Ramos (cell line): ENCODE results near the gene INPP5A.

Experiments used
- in situ Hi-C: fragments of 300-500 bp; cut with MboI; formaldehyde crosslinking; loops from one replicate; pipeline ENCODE4 v1.14.3; 2022; ENCODE audit warnings: low sequenced_read_pairs; ENCODE audit not compliant: unreplicated experiment

Gene INPP5A

DNA sequence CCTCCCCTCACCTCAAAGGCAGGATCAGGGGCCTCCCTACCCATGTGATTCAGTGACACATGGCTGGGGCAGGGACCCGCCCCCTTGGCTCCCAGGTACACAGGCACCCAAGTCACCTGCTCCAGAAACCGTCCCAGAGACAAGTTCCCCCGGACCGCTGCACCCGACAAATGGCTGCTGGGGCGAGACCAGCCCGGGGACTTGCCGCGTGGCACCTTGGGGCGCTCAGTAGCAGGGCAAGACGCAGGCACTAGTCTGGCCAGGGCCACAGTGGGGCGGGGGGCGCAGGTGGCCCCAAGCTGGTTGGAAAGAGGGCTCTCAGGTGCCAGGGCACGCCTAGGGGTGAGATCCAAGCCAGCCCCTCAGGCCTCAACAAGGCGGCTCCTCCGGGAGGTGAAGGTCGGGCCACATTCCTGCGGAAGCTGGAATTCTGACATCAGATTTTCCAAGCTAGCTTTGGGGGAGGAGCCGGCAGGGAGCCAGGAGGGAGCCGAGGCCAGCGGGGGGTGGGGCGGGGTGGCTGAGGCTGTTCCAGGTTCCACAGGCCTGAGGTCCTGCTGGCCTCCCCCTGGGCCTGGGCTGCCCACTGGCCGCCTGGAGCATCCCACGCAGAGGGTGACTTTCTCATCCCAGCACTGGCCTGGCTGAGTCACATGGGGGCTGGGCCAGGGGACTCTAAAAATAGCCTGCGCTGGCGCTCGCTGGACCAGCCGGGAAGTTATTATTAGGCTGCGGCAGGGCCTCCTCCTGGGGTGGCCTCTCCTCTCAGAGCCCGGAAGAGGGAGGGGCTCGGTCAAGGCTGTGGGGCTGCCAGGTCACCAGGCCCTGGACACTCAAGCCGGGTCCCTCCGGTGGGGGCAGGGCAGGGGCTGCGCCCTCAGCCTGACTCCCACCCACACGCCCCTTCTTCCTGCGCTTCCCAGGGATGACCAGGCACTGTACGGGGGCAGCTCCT, 20.5 kb upstream of the INPP5A start:
- in situ Hi-C loops: no loop called here

DNA sequence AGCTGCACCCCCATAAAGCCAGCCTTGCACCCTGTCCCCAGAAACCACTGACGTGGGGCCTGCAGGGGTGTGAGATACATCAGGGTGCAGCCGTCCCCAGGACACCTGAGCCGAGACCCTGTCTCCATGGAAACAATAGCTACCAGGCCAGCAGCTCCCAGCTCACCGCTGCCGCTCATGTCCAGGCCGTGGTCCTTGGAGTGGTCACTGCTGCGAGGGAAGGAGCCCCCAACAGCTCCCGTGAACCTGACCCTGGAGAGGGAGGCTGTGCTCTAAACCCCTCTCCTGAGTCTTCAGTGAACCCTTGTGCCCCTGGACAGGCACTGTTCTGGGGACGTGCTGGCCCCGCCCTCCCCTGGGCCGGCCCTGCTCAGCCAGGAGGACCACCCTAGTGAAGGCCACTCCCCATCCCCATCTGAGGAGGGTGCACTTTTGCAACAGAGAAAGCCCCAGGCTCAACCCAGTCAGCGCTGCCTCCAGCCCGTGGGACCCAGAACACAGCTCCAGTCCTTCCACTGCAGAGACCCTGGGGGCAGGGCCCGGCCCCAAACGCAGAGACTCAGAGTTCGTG, 19.6 kb upstream of the INPP5A start:
- in situ Hi-C loops: no loop called here

- in situ Hi-C loops: no loop called here
These were observed 18.8 kb upstream of the INPP5A start for GRCh38 chr10:132518572-132519381.

DNA sequence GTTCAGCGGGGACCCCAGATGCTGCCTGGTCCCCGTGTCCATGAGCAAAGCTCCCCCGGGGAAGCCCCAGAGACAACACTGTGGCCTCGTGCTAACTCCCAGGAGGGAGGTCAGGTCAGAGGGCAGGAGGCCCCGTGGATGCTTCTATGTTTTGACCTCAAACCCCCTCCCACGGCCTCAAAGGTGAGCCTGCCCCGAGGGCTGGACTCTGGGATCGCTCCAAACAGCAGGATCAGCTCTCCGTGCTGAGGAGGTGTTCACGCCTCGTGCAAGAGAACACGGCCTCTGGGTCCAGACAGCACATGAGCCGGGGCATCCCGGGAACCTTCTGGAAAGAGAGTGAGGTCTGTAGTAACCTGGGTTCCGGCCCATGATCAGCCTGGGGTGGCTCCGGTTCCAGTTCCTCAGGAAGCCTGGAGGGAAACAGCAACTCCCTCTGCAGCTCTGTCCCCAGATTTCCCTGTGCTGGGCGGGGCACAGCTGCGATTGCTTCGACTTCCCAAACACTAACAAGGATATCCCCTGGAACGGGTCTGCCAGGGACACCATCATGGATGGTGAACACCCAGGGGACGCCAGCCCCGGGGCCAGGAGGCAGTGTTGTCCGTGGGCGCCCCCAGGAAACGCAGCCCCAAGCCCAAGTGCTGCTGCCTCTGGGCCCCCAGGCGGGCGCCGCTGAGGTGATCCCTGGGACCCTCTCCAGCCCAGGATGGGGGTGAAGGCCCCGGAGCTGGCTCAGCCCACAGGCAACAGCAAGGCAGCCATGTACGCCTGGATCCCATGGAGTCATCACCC, 18.0 kb upstream of the INPP5A start:
- in situ Hi-C loops: no loop called here

- in situ Hi-C loops: no loop called here
These were observed 17.3 kb upstream of the INPP5A start for GRCh38 chr10:132520177-132520811.

- in situ Hi-C loops: no loop called here
These were observed 16.5 kb upstream of the INPP5A start for GRCh38 chr10:132521041-132521465.

DNA sequence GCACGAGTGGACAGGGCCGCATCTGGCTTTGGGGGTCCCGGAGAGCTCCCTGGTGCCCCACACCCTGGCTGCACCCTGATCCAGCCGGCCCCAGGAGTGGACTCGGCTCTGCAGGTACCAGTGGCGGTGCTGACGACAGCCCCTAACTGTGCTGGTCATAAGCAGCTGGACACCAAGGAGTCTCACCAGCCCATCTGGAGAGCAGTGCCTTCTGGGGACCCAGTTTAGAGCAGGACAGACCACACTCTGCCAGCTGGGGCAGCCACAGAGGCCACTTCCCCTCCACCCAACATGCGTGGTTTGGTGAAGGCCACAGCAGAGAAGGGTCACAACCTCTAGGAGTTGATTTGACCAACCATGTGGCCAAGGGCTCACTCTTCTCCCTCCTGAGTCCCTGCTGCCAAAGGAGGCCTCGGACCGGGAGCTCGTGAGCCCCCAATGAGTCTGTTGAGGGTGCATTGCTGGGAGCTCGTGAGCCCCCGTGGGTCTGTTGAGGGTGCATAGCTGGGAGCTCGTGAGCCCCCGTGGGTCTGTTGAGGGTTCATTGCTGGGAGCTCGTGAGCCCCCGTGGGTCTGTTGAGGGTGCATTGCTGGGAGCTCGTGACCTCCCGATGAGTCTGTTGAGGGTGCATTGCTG, 16.0 kb upstream of the INPP5A start:
- in situ Hi-C loops: no loop called here

- in situ Hi-C loops: no loop called here
These were observed 14.8 kb upstream of the INPP5A start for GRCh38 chr10:132522521-132523411.

DNA sequence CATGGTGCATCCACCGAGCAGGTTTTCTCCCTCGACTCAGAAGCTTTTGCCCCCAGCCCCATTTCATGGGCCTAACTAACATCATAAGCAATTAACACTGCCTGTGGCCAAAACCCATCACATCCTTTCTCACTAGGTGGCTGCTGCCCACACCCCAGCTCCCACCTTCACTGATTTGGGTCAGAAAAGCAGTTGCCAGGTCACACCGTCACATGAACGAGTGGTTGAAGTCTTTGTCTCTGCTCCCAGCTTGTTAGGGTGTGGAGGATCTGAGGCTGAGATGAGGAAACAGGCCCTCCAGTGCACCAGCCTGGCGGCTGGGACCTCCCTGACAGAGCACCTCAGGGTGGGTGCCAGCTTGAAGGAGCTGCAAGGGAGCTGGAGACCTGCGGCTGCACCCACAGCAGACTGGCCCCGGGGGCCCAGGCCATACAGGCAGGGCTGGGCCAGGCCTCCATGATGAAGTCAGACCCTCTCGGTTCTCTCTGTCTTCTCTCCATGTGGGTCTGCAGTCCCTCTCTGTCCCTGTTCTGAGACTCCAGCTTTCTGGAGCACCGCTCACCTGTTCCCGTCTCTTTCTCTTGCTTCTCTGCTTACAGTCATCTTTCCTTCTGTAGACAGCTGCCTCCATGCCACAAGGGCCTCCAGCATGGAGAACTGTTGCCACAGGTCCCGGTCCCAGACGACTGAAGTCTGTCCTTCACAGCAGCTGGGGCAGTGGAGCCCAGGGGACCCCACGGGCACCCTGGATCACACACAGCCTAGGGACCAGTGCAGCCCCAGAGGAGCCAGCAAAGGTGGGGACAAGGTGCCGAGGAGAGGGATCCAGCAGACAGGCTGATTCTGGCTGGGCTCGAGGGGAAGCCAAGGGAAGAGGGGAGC, 13.8 kb upstream of the INPP5A start:
- in situ Hi-C loops: no loop called here

DNA sequence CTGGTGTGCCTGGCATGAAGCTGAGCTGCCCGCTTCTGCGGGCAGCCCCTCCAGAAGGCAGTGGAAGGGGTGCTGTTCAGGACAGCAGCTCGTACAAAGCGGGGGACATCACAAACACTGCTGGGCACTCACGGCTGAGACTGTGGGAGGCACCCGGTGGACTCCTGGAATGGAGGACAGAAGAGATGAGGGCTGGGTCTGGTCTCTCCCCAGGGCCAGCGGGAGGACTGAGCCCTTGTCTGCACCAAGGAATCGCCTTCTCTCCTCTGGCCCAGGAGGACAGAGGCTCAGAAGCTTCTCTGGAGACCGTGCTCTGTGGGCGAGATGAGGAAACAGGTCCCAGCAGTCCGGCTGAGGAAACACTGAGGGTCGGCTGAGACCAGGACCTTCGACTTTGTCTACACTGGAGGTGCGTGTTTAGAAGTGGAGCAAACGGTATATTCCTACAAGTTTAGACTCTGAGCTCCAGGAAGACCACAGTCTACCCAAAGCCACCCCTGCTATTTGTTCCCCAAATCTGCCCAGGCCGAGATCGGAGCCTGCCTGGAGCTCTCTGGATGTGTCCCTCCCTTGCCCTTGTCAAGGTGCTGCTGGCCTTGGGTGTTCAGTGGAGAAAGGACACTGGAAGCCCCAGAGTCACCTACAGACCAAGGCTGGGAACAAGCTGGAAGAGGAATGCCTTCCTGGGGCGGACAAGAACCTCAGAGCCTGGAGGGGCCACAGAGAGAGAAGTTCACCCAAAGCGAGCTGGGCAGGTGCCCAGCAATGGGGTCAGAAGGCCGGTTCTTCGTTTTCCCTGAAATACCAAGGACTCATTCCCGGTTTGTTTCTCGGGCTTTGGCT, 12.9 kb upstream of the INPP5A start:
- in situ Hi-C loops: no loop called here

- in situ Hi-C loops: no loop called here
These were observed 10.9 kb upstream of the INPP5A start for GRCh38 chr10:132526676-132527075.

GRCh38 chr10:132527339-132528063, 10.1 kb upstream of the INPP5A start:
- in situ Hi-C loops: no loop called here

DNA sequence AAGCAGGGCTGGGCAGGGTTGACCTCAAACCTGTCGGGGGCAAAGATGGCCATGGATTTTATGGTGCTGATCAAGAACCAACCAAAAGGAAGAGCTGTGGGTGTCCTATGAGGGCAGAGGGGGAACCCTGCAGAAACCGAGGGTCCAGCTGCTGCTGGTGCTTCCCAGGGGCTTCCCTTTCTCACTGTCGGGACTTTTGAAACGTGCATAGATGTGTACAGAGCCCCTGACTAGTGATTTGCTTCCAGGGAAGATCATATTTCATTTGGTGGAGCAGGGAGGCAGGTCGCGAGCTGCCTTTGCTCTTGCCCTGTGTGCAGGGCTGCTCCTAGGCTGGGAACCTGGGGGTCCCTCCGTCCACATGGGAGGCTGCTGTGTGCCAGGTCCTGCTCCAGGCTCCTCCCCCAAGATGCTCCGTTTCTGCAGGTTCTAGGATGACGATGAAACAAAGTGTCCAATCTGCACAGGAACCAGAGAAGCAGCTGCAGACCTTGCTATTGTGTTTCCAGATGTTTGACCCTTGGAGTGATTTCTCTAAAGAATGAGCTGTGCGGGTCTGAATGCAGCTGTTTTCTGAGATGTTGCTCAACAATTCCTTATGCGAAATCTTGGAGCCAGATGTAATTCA, 9.4 kb upstream of the INPP5A start:
- in situ Hi-C loops: no loop called here

GRCh38 chr10:132532179-132532578, 5.4 kb upstream of the INPP5A start:
- in situ Hi-C loops: no loop called here
